ENCODE results near the gene TMEM214.
"Not testable (repeated sequence)": the region's sequence is repeated elsewhere in the genome, so short reads cannot be mapped to it uniquely, and the experiment has no call there.

Gene TMEM214

GRCh38 chr2:27071990-27072830 is 39.4 kb downstream of the TMEM214 start:
- no peak for DNase-seq

- no peak for DNase-seq
Observed at GRCh38 chr2:27072920-27073319, 40.2 kb downstream of the TMEM214 start.

- no peak for DNase-seq
Observed at GRCh38 chr2:27073782-27074181, 41.0 kb downstream of the TMEM214 start.

- DNase-seq: no peak
Observed at GRCh38 chr2:27074738-27075565, 42.2 kb downstream of the TMEM214 start.

- not testable (repeated sequence) for DNase-seq
Observed at GRCh38 chr2:27075566-27075871, 42.8 kb downstream of the TMEM214 start.

- no peak for DNase-seq
Observed at GRCh38 chr2:27076323-27076722, 43.6 kb downstream of the TMEM214 start.

GRCh38 chr2:27077231-27077630 is 44.5 kb downstream of the TMEM214 start:
- DNase-seq: no peak

GRCh38 chr2:27078267-27079194 is 45.8 kb downstream of the TMEM214 start, which contains the start of gene EMILIN1:
EMILIN1 (plus strand) TSS chr2:27078615; CDS start chr2:27079066, 451 bp downstream.
- DNase-seq: no peak

- DNase-seq: no peak
Observed at GRCh38 chr2:27079233-27080139, 46.7 kb downstream of the TMEM214 start.

- DNase-seq: no peak
Observed at GRCh38 chr2:27080140-27080469, 47.3 kb downstream of the TMEM214 start.

GRCh38 chr2:27080603-27080936 is 47.8 kb downstream of the TMEM214 start:
- DNase-seq: no peak

- DNase-seq: no peak
Observed at GRCh38 chr2:27081984-27082772, 49.4 kb downstream of the TMEM214 start.

GRCh38 chr2:27082773-27083409 is 50.1 kb downstream of the TMEM214 start:
- no peak for DNase-seq

GRCh38 chr2:27083410-27084296 is 50.9 kb downstream of the TMEM214 start:
- no peak for DNase-seq

- DNase-seq: no peak
Observed at GRCh38 chr2:27084297-27085061, 51.7 kb downstream of the TMEM214 start.

GRCh38 chr2:27085062-27085672 is 52.4 kb downstream of the TMEM214 start:
- no peak for DNase-seq

GRCh38 chr2:27085673-27086089 is 52.9 kb downstream of the TMEM214 start:
- DNase-seq: no peak

GRCh38 chr2:27086090-27086723 is 53.4 kb downstream of the TMEM214 start:
- DNase-seq: peak; percentile 79
